ENCODE measurements around the gene ANK3. TPM values are rescaled to one million over a fixed set of nuclear protein-coding genes. Genes with fewer than 3 reads are reported as not detected.

ANK3 gene
- total RNA-seq, 1 experiment from 2014 or later: 69.6 TPM

DNA sequence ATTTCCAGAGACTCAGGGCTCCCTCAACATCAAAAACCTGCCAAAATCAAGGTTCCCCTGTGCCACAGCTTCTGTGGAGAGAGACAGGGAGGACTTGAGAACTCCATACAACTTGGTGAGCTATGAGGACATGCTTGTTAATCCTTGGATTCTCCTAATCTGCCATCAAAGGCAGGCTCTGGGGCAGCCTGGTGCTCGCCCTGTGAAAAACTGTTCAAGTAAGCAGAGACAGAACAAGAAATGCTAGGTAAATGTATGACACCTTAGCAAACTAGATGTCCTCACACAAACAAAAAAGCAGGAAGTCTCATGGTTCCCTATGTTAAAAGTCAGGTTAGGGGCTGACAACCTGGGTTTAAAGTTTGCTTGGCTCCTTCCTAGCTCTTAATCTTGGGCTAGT lies 73.6 kb downstream of the ANK3 start (continued):
- TF ChIP-seq E2F4 (CRISPR knock-in tag; IDR thresholded peaks at IDR 0.05; ENCODE audit: borderline replicate concordance, low read depth) (no peak), CREB1 (CRISPR knock-in tag; IDR thresholded peaks at IDR 0.05) (no peak), ETV6 (CRISPR knock-in tag; IDR thresholded peaks at IDR 0.05) (no peak), ZMAT4 (CRISPR knock-in tag; IDR thresholded peaks at IDR 0.05) (no peak), FOXP4 (CRISPR knock-in tag; IDR thresholded peaks at IDR 0.05) (no peak), NR2C2 (CRISPR knock-in tag; IDR thresholded peaks at IDR 0.05) (no peak), PRRX2 (CRISPR knock-in tag; IDR thresholded peaks at IDR 0.05) (no peak)

DNA sequence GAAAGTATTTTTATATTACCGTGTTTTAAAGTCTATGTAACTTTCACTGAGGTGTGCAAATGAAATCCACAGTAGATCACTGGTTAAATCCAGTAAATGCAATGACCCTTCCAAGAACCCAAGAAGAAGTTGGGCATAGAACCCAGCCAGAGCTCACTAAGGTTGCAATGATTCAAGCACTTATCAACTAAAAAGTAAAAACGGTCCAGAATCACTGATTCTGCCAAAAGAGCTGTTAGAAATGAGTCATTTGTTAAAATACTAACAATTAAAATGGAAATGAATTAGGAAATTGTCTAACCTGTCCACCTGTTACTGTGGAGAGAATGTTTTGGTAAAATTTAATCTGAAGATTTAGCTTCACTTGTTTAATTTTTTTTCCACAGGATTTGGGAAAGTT lies 74.4 kb downstream of the ANK3 start:
- Mint-ChIP-seq H3K9me3 (no peaks in the 10 kb centered on the region), H3K27ac (no peak overlapping the region), H3K36me3 (no peaks in the 10 kb centered on the region), H3K4me3 (no peak overlapping the region), H3K27me3 (ENCODE audit: low read depth) (no peaks in the 10 kb centered on the region), H3K4me1 (peaks cover 15% of the 10 kb centered on the region)
- ChIA-PET CTCF (no interaction called here), POLR2A (interaction anchor here (1.1 kb wide), 1 partner anchor 12 kb away, joined by 3 read pairs; no protein-coding TSS in a partner anchor)
- TF ChIP-seq, protein P1, sequence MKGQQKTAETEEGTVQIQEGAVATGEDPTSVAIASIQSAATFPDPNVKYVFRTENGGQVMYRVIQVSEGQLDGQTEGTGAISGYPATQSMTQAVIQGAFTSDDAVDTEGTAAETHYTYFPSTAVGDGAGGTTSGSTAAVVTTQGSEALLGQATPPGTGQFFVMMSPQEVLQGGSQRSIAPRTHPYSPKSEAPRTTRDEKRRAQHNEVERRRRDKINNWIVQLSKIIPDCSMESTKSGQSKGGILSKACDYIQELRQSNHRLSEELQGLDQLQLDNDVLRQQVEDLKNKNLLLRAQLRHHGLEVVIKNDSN (CRISPR knock-in tag; IDR thresholded peaks at IDR 0.05): no peak
- no peak for TF ChIP-seq ZNF396 (CRISPR knock-in tag; IDR thresholded peaks at IDR 0.05; ENCODE audit: borderline replicate concordance)
- no peak for ATAC-seq
- no peak for DNase-seq (ENCODE audit: low spot score)

GRCh38 chr10:60314069-60314940 lies 75.4 kb downstream of the ANK3 start:
- TF ChIP-seq ZNF121 (CRISPR knock-in tag; IDR thresholded peaks at IDR 0.05) (no peak), AR (CRISPR knock-in tag; IDR thresholded peaks at IDR 0.05) (no peak), ZNF317 (CRISPR knock-in tag; IDR thresholded peaks at IDR 0.05; ENCODE audit: borderline replicate concordance, low read depth) (no peak), NFYB (CRISPR knock-in tag; conservative IDR thresholded peaks at IDR 0.05; ENCODE audit: low read depth) (no peak), ZNF232 (CRISPR knock-in tag; IDR thresholded peaks at IDR 0.05) (no peak), NR2C2 (CRISPR knock-in tag; IDR thresholded peaks at IDR 0.05) (no peak), PRRX2 (CRISPR knock-in tag; IDR thresholded peaks at IDR 0.05) (no peak)
- TF ChIP-seq, protein P2, sequence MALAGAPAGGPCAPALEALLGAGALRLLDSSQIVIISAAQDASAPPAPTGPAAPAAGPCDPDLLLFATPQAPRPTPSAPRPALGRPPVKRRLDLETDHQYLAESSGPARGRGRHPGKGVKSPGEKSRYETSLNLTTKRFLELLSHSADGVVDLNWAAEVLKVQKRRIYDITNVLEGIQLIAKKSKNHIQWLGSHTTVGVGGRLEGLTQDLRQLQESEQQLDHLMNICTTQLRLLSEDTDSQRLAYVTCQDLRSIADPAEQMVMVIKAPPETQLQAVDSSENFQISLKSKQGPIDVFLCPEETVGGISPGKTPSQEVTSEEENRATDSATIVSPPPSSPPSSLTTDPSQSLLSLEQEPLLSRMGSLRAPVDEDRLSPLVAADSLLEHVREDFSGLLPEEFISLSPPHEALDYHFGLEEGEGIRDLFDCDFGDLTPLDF (CRISPR knock-in tag; IDR thresholded peaks at IDR 0.05): no peak
- Mint-ChIP-seq H3K4me1 (peaks cover 16% of the 10 kb centered on the region), H3K4me3 (no peak overlapping the region), H3K27me3 (ENCODE audit: low read depth) (no peaks in the 10 kb centered on the region), H3K9me3 (no peaks in the 10 kb centered on the region), H3K36me3 (no peaks in the 10 kb centered on the region), H3K27ac (no peak overlapping the region)
- ChIA-PET POLR2A (no interaction called here), CTCF (interaction anchor here (0.6 kb wide), 1 partner anchor 21 kb away, joined by 3 read pairs; no protein-coding TSS in a partner anchor)
- ATAC-seq: no peak
- no peak for DNase-seq (ENCODE audit: low spot score)

Data from WTC11 (cell line).